Measurements from ENCODE around the gene PDLIM5.

DNA sequence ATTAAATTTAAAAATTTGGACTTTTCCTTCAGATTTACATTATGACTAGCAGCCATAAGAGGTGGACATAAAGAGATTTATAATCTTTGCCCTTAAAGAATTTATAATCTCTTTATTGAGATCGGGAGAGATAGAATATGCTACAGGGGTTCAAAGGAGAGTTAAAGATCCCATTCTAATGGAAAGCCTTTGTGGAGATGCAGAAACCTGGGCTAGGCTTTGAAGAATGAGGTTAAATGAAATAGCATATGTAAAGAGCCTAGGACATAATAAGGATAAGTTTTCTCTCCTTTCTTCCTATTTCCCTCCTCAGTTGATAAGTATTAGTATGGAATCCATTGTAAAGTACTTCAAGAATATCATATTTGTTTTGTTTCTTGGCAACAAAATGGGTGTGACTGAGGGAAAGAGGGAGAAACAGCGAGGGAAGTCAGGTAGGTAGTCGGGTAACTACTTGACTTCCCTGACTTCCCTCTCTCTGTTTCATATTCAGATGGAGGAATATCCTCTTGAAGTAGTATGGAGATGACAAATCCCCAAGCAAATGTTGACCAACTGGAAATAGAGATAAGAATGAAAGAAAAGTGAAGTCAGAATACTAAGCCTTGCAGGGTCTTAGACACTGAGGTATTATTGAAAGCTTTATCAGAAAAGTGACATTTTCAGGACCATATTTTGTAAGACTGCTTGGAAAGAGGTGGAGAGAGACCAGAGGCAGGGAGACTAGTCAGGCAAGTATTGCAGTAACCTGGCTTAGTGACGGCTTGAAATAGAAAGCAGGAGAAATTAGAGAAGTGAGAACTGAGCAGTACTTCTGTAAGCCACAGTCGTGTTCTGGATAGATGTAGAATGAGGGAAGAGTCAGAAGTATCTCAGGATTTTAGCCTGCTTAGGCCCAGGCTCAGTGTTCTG is 82.9 kb downstream of the PDLIM5 start:
- TF ChIP-seq, protein P1, sequence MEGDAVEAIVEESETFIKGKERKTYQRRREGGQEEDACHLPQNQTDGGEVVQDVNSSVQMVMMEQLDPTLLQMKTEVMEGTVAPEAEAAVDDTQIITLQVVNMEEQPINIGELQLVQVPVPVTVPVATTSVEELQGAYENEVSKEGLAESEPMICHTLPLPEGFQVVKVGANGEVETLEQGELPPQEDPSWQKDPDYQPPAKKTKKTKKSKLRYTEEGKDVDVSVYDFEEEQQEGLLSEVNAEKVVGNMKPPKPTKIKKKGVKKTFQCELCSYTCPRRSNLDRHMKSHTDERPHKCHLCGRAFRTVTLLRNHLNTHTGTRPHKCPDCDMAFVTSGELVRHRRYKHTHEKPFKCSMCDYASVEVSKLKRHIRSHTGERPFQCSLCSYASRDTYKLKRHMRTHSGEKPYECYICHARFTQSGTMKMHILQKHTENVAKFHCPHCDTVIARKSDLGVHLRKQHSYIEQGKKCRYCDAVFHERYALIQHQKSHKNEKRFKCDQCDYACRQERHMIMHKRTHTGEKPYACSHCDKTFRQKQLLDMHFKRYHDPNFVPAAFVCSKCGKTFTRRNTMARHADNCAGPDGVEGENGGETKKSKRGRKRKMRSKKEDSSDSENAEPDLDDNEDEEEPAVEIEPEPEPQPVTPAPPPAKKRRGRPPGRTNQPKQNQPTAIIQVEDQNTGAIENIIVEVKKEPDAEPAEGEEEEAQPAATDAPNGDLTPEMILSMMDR (IDR thresholded peaks at IDR 0.05), result no peak
- no peak for TF ChIP-seq POLR2A (IDR thresholded peaks at IDR 0.05)
- TF ChIP-seq POLR2AphosphoS5 (IDR thresholded peaks at IDR 0.05), result no peak

Data from prostate gland (tissue), 2 donors.